CD14-positive monocyte (primary cell): Measurements from ENCODE around the gene BHLHE41. TPM values are rescaled to one million over a fixed set of nuclear protein-coding genes. Genes with fewer than 3 reads are reported as not detected.

Experiments
- DNase-seq, 3 donors: peaks; one replicate each; pipeline ENCODE4 v3.0.0-alpha.2; 2011 to 2022
- H2AFZ ChIP-seq: 2 replicates; pipeline ENCODE4 v1.6.0; 2012; ENCODE audit warnings: mild to moderate bottlenecking, low read depth, low read length, inconsistent platforms; ENCODE audit not compliant: insufficient read depth, poor library complexity, severe bottlenecking
- H3K27ac ChIP-seq, 2 donors: 1 replicate in 1 of 2; 2 replicates in 1 of 2; pipeline ENCODE4 v1.5.1; 2012 to 2013; ENCODE audit warnings: low read length in 2 of 2, control low read depth in 1 of 2, inconsistent platforms in 1 of 2, low read depth in 1 of 2, mild to moderate bottlenecking in 1 of 2
- H3K27me3 ChIP-seq, 2 donors: one replicate each; pipeline versions ENCODE4 v1.6.0 to v1.6.1; 2011 to 2013; ENCODE audit warnings: low read length in 2 of 2; ENCODE audit not compliant: control insufficient read depth in 2 of 2, insufficient read depth in 2 of 2
- H3K36me3 ChIP-seq, 2 donors: replicated peaks in 1 of 2; 1 replicate in 1 of 2; 2 replicates in 1 of 2; pipeline versions ENCODE4 v1.5.1 to v1.6.1; 2012 to 2013; ENCODE audit warnings: low read length in 2 of 2, control low read depth in 1 of 2, inconsistent platforms in 1 of 2, mild to moderate bottlenecking in 1 of 2; ENCODE audit not compliant: insufficient read depth in 2 of 2, control insufficient read depth in 1 of 2
- H3K4me1 ChIP-seq, 2 donors: 1 replicate in 1 of 2; 2 replicates in 1 of 2; pipeline versions ENCODE4 v1.5.1 to v1.6.1; 2012 to 2013; ENCODE audit warnings: low read length in 2 of 2, control low read depth in 1 of 2, inconsistent platforms in 1 of 2, mild to moderate bottlenecking in 1 of 2, moderate library complexity in 1 of 2; ENCODE audit not compliant: insufficient read depth in 2 of 2, control insufficient read depth in 1 of 2
- H3K4me2 ChIP-seq: replicated peaks from 2 replicates; pipeline ENCODE3; 2012; ENCODE audit warnings: low read length, moderate library complexity, mild to moderate bottlenecking; ENCODE audit not compliant: poor library complexity, severe bottlenecking; ENCODE audit errors: extremely low read depth
- H3K4me3 ChIP-seq, 3 experiments: fragments of 200-600 bp in 1 of 3; sonication (generic) in 1 of 3; replicated peaks in 1 of 3; 1 replicate in 2 of 3; 2 replicates in 1 of 3; pipeline ENCODE4 v1.5.1; 2011 to 2013; ENCODE audit warnings: low read length in 3 of 3, mild to moderate bottlenecking in 3 of 3, control low read depth in 2 of 3, low read depth in 2 of 3, inconsistent platforms in 1 of 3, moderate library complexity in 1 of 3
- H3K79me2 ChIP-seq: 2 replicates; pipeline ENCODE4 v1.6.0; 2012; ENCODE audit warnings: mild to moderate bottlenecking, control low read depth, inconsistent platforms, low read length, moderate library complexity; ENCODE audit not compliant: insufficient read depth
- H3K9ac ChIP-seq: 2 replicates; pipeline ENCODE4 v1.6.0; 2017; ENCODE audit warnings: low read length, mild to moderate bottlenecking; ENCODE audit not compliant: insufficient read depth, poor library complexity, severe bottlenecking
- H3K9me3 ChIP-seq, 2 donors: replicated peaks in 1 of 2; 1 replicate in 1 of 2; 2 replicates in 1 of 2; pipeline versions ENCODE4 v1.5.1 to v1.6.1; 2012 to 2013; ENCODE audit warnings: low read length in 2 of 2, control low read depth in 1 of 2; ENCODE audit not compliant: control insufficient read depth in 1 of 2, insufficient read depth in 1 of 2
- H4K20me1 ChIP-seq: 2 replicates; pipeline ENCODE4 v1.6.0; 2012; ENCODE audit warnings: mild to moderate bottlenecking, low read length, control low read depth, moderate library complexity; ENCODE audit not compliant: insufficient read depth
- H3K27ac Mint-ChIP-seq, 7 donors: one replicate each; pipeline ENCODE4 v1.8.0; 2020; ENCODE audit warnings: mild to moderate bottlenecking in 7 of 7, mixed read lengths in 7 of 7, moderate library complexity in 6 of 7, inconsistent platforms in 2 of 7
- H3K27me3 Mint-ChIP-seq, 3 donors: one replicate each; pipeline ENCODE4 v1.8.0; 2021 to 2022; ENCODE audit warnings: low read depth in 3 of 3, mild to moderate bottlenecking in 3 of 3, mixed read lengths in 3 of 3, moderate library complexity in 3 of 3, inconsistent platforms in 1 of 3
- H3K36me3 Mint-ChIP-seq, 2 donors: one replicate each; pipeline ENCODE4 v1.8.0; 2020; ENCODE audit warnings: mixed read lengths in 2 of 2, inconsistent platforms in 1 of 2, mild to moderate bottlenecking in 1 of 2
- H3K4me1 Mint-ChIP-seq: one replicate; pipeline ENCODE4 v1.8.0; 2020; ENCODE audit warnings: mild to moderate bottlenecking, mixed read lengths
- H3K4me3 Mint-ChIP-seq, 2 donors: one replicate each; pipeline ENCODE4 v1.8.0; 2020; ENCODE audit warnings: mild to moderate bottlenecking in 2 of 2, mixed read lengths in 2 of 2, moderate library complexity in 1 of 2
- H3K9me3 Mint-ChIP-seq, 7 donors: one replicate each; pipeline ENCODE4 v1.8.0; 2020 to 2022; ENCODE audit warnings: mixed read lengths in 7 of 7, mild to moderate bottlenecking in 6 of 7, moderate library complexity in 6 of 7, inconsistent platforms in 2 of 7
- CTCF ChIP-seq: fragments of 200-600 bp; IDR thresholded peaks from one replicate; pipeline ENCODE4 v1.8.0; 2022; ENCODE audit warnings: antibody characterized with exemption, mild to moderate bottlenecking
- WGBS: methylation state at CpG from one replicate; pipeline ENCODE4 v1.1.5; 2013; ENCODE audit warnings: missing lambda C conversion rate; ENCODE audit not compliant: insufficient coverage; 5-methylcytosine and 5-hydroxymethylcytosine counted together
- intact Hi-C, 2 donors: fragments of 100-400 bp; cut with micrococcal nuclease; formaldehyde crosslinking; loops; one replicate each; pipeline versions ENCODE4 v1.15.0 to v1.15.1; 2023
- polyA plus RNA-seq, 3 donors: library from polyadenylated mRNA; depleted of rRNA in 1 of 3; unstranded in 2 of 3; stranded (reverse) in 1 of 3; fragments of 300-500 nt in 2 of 3; fragments of >200 nt in 1 of 3; fragmentation: Illumina TruSeq in 2 of 3; gene quantifications; 1 replicate in 2 of 3; 2 replicates in 1 of 3; pipeline ENCODE4 v1.2.3, GENCODE V29; 2012 to 2021

Gene BHLHE41
- polyA plus RNA-seq, 3 donors: 0.03 TPM; not detected in 2

DNA sequence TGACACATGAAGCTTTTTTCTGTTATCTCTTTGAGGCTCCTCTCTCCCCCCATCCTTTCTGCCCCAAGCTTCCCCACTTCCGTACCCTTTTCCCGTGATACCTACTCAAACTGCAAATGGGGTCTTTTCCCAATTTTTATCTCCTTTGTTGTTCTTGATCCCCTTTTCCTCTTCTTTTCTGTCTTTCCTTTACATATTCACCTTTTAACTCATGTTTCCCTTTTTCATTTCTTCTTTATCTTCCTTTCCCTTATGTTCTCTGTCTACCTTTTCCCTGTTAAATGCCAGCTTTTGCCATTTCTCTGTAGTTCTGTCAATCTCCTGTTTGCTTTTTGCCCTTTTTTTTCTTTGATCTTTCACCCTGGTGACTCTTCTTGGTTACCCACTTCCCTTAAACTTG is 2.6 kb upstream of the BHLHE41 start:
- peaks cover 61 to 63% of the 10 kb centered on the region in 2 donors for H3K27me3 ChIP-seq
- no peak overlapping the region for H2AFZ ChIP-seq
- TF ChIP-seq CTCF: no peak
- no peak overlapping the region for H3K4me2 ChIP-seq
- no peaks in the 10 kb centered on the region for H3K36me3 ChIP-seq
- no peak for DNase-seq
- Mint-ChIP-seq H3K4me1 (peaks cover 47% of the 10 kb centered on the region), H3K36me3 (peaks cover 8 to 26% of the 10 kb centered on the region in 2 donors), H3K27ac (no peak overlapping the region), H3K27me3 (peaks cover 66 to 71% (median 67%) of the 10 kb centered on the region in 3 donors), H3K9me3 (peaks cover 0 to 33% (median 18%) of the 10 kb centered on the region in 7 donors), H3K4me3 (peak overlapping the region in 1 of 2 donors; percentile 97)
- 82% methylated on average over 2 of the region's 2 CpGs for WGBS
- H3K9me3 ChIP-seq: peaks cover 0 to 10% of the 10 kb centered on the region in 2 donors
- H3K4me3 ChIP-seq: no peak overlapping the region
- intact Hi-C loops: loop anchor here (10.0 kb wide), 2 partner anchors 147 to 347 kb away; no protein-coding TSS in a partner anchor
- no peak overlapping the region for H3K9ac ChIP-seq
- H3K27ac ChIP-seq: no peak overlapping the region
- no peaks in the 10 kb centered on the region for H3K79me2 ChIP-seq
- no peaks in the 10 kb centered on the region for H4K20me1 ChIP-seq
- H3K4me1 ChIP-seq: peaks cover 45 to 54% of the 10 kb centered on the region in 2 donors

DNA sequence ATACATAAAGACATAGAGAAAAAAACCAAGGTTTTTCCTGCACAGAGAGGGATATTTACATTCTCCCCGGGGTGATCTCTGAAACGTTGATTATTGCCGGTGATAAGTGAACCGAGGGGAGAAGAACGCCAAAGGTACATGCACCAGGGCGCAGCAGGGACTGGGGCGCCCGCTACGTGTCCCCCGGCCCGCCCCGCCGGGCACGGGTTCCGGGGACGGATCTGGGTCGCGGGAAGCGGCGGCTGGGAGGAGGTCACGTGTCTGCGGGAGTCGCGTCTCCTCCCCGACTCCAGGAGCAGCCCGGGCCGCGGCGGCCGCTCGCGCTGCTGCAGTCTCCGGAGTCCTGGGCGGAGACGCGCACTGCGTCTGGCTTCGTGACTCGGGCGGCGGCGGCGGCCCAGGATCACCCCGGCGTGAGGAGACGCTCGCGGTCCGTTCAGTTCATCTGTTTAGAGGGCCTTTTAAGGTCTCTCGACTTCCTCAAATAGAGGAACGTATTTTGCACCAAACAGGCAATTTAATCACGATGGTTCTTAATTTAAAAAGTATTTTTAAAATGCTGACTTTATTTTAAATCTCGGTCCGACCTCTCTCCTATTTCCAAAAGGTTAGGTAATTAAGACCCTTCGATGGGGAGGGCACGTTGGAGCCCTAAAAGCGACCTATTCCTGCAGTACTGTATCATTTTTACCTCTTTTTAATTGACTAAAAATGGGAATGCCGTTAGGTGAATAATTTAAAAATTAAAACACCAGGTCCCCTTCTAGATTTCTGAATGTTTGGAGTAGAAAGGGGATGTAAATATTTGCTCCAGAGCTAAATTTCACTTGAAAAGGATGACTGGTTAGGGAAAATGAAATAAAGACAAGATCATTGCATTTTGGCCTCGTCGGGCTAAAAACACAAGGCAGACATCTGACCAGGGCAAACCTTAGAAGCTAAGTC is 1.8 kb upstream of the BHLHE41 start:
- peaks cover 0 to 10% of the 10 kb centered on the region in 2 donors for H3K9me3 ChIP-seq
- H3K4me2 ChIP-seq: peak overlapping the region; percentile 85
- peaks cover 64 to 67% of the 10 kb centered on the region in 2 donors for H3K27me3 ChIP-seq
- H4K20me1 ChIP-seq: no peaks in the 10 kb centered on the region
- Mint-ChIP-seq H3K9me3 (peaks cover 0 to 37% (median 18%) of the 10 kb centered on the region in 7 donors), H3K27ac (no peak overlapping the region), H3K27me3 (peaks cover 69 to 78% (median 73%) of the 10 kb centered on the region in 3 donors), H3K4me1 (peaks cover 51% of the 10 kb centered on the region), H3K36me3 (peaks cover 8 to 26% of the 10 kb centered on the region in 2 donors), H3K4me3 (peak overlapping the region; percentile 86 to 97)
- WGBS: 0% methylated on average over 45 of the region's 60 CpGs
- peaks cover 49 to 59% of the 10 kb centered on the region in 2 donors for H3K4me1 ChIP-seq
- H3K27ac ChIP-seq: no peak overlapping the region
- no peak for TF ChIP-seq CTCF
- H3K9ac ChIP-seq: no peak overlapping the region
- peak; percentile 52 to 57 (median 53) for DNase-seq
- H2AFZ ChIP-seq: peak overlapping the region; percentile 72
- peak overlapping the region; percentile 19 to 75 (median 35) for H3K4me3 ChIP-seq
- no peaks in the 10 kb centered on the region for H3K79me2 ChIP-seq
- no peaks in the 10 kb centered on the region for H3K36me3 ChIP-seq
- intact Hi-C loops: loop anchor here (10.0 kb wide), 2 partner anchors 148 to 348 kb away; no protein-coding TSS in a partner anchor
